NCI-H82 (cell line): ENCODE measurements around the gene CYFIP2.

Experiments used
- DNase-seq: peaks from one replicate; lab custom pipeline; 2025; lab: John Stamatoyannopoulos, UW

CYFIP2 gene

GRCh38 chr5:157288405-157289163, 22.7 kb downstream of the CYFIP2 start:
- DNase-seq = no peak

- DNase-seq = no peak
These were observed 23.4 kb downstream of the CYFIP2 start for GRCh38 chr5:157289164-157289819.

GRCh38 chr5:157290156-157290980, 24.4 kb downstream of the CYFIP2 start:
- no peak for DNase-seq

- no peak for DNase-seq
These were observed 25.2 kb downstream of the CYFIP2 start for GRCh38 chr5:157290981-157291711.

- no peak for DNase-seq
These were observed 26.7 kb downstream of the CYFIP2 start for GRCh38 chr5:157292599-157292998.

GRCh38 chr5:157294407-157295091, 28.6 kb downstream of the CYFIP2 start:
- DNase-seq = no peak

GRCh38 chr5:157295247-157295646, 29.3 kb downstream of the CYFIP2 start:
- no peak for DNase-seq

GRCh38 chr5:157300564-157300963, 34.6 kb downstream of the CYFIP2 start:
- no peak for DNase-seq

- DNase-seq = no peak
These were observed 35.1 kb downstream of the CYFIP2 start for GRCh38 chr5:157301066-157301465.

GRCh38 chr5:157303023-157303422, 37.1 kb downstream of the CYFIP2 start:
- DNase-seq = no peak

GRCh38 chr5:157303667-157304327, 37.9 kb downstream of the CYFIP2 start:
- peak; percentile 3 for DNase-seq

- no peak for DNase-seq
These were observed 40.2 kb downstream of the CYFIP2 start for GRCh38 chr5:157306081-157306480.

GRCh38 chr5:157306692-157307471, 41.0 kb downstream of the CYFIP2 start:
- no peak for DNase-seq

- no peak for DNase-seq
These were observed 43.0 kb downstream of the CYFIP2 start for GRCh38 chr5:157308836-157309465.

GRCh38 chr5:157309796-157310195, 43.9 kb downstream of the CYFIP2 start:
- no peak for DNase-seq

- DNase-seq = no peak
These were observed 45.7 kb downstream of the CYFIP2 start for GRCh38 chr5:157311595-157311994.

- DNase-seq = peak; percentile 75
These were observed 46.6 kb downstream of the CYFIP2 start for GRCh38 chr5:157312492-157312891.

GRCh38 chr5:157322581-157322980, 56.7 kb downstream of the CYFIP2 start:
- DNase-seq = no peak

- no peak for DNase-seq
These were observed 57.3 kb downstream of the CYFIP2 start for GRCh38 chr5:157323107-157323706.
